HG03354 (cell line): ENCODE data around the gene BEST2.
A peak's percentile ranks its signal among the peaks of the same experiment; 100 is the strongest.
"Not testable (repeated sequence)": the region's sequence is repeated elsewhere in the genome, so short reads cannot be mapped to it uniquely, and the experiment has no call there.

ENCODE experiments used
- ATAC-seq: cut with Tn5 transposase; IDR thresholded peaks from one replicate; pipeline ENCODE4 v1.9.1; 2021; ENCODE audit warnings: mild to moderate bottlenecking; ENCODE audit not compliant: unreplicated experiment, poor library complexity, severe bottlenecking

BEST2 gene

GRCh38 chr19:12751635-12752034, at the start of gene BEST2:
BEST2 (plus strand) TSS chr19:12751791; CDS start chr19:12752593, 802 bp downstream.
- ATAC-seq, result no peak

GRCh38 chr19:12703046-12703445, 48.5 kb upstream of the BEST2 start:
- no peak for ATAC-seq

DNA sequence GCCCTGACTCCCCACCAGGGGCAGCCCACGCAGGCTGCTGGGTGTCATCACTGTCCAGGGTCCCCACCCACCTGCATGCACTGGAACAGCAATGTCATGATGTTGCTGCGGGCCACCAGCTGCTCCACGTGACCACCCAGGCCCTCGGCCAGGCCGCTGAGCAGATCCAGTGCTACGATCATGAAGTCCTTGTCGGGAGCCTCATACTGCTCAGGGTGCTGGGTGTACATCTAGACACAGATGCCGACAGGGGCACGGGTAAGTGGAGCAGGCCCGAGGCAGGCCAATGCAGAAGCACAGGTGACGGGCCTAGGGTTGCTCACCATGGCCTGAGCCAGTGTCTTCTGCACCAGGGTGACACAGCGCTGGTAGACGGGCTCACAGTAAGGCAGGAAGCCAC, 46.4 kb upstream of the BEST2 start:
- ATAC-seq, result no peak

DNA sequence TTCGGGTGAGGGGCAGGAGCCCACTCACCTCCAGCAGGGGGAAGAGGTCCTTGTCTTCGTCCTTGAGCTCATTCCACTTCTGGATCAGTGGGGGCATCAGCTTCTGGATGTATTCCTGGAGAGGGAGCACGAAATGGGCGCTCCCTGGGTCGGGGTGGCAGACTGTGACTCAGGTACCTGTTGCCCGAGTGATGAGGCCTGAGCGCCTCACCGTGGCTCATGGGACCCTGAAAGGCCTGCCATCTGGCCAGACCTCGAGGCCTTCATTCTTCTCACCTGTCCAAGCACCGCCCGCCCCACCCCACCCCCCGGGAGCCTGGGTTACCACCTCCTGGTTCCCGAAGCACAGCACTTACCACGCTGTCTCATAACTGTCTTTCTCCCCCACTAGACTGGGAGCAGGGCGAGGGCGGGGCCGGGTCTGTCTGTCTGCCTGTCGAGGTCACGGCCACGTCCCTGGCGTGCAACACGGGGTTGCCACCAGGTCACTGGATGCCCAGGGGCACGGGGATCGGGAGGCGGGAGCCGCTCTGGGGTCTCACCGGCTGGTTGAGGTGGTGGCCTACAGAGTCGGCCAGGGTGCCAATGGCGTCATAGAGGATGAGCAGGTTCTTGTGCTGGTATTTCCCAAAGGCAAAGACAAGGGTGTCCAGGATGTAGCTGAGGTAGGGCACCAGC, 45.8 kb upstream of the BEST2 start:
- no peak for ATAC-seq

- no peak for ATAC-seq
These were observed 45.3 kb upstream of the BEST2 start for GRCh38 chr19:12706332-12706718.

DNA sequence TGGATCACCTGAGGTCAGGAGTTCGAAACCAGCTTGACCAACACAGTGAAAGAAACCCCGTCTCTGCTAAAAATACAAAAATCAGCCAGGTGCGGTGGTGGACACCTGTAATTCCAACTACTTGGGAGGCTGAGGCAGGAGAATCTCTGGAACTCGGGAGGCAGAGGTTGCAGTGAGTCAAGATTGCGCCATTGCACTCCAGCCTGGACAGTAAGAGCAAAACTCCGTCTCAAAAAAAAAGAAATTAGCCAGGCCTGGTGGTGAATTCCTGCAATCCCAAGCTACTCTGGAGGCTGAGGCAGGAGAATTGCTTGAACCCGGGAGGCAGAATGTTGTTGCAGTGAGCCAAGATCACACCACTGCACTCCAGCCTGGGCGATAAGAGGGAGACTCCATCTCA, 43.0 kb upstream of the BEST2 start:
- no peak for ATAC-seq

DNA sequence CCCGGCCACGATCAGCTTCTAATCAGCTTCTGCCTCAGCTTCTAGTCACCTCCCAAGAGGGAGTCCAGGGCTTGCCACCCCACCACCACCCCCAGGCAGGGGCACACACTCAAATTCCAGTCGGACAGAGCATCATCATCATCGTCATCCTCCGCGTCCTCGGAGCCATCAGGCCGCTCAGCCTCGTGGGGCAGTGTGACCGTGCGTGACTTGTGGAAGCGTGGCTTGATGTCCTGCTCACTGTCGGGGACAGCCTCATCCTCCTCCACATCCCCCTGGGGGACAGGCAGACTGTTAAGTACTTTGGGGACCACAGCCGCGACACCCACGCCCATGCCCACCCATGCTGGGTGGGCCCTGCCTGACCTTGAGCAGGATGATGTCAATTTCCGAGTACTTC, 40.4 kb upstream of the BEST2 start:
- no peak for ATAC-seq

- not testable (repeated sequence) for ATAC-seq
These were observed 39.5 kb upstream of the BEST2 start for GRCh38 chr19:12712077-12712476.

DNA sequence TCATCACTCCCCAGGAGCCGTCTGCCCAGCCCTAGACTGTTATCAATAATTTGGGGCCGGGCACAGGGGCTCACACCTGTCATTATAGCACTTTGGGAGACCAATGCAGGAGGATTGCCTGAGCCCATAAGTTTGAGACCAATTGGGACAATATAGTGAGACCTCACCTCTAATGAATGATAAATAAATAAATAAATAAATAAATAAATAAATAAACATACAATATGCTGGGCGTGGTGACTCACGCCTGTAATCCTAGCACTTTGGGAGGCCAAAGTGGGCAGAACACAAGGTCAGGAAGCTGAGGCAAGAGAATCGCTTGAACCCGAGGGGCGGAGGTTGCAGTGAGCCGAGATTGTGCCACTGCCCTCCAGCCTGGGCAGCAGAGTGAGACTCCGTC, 38.3 kb upstream of the BEST2 start:
- ATAC-seq, result not testable (repeated sequence)

- no peak for ATAC-seq
These were observed 36.5 kb upstream of the BEST2 start for GRCh38 chr19:12715102-12715501.

DNA sequence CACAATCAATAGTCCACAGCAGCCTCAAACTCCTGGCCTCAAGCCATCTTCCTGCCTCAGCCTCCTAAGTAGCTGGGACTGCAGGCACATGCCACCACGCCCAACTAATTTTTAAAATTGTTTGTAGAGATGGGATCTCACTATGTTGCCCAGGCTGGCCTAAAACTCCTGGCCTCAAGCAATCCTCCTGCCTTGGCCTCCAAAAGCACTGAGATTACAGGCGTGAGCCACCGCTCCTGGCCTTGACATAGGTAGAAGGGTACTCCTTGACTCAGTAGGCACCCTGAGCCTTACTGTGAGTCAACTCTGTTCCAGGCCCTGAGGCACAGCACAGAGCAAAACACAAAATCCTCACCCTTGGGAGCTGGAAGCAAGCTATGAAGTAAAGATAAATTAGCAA, 35.7 kb upstream of the BEST2 start:
- ATAC-seq, result no peak

GRCh38 chr19:12720296-12720695, 31.3 kb upstream of the BEST2 start:
- no peak for ATAC-seq

- no peak for ATAC-seq
These were observed 30.5 kb upstream of the BEST2 start for GRCh38 chr19:12720851-12721655.

DNA sequence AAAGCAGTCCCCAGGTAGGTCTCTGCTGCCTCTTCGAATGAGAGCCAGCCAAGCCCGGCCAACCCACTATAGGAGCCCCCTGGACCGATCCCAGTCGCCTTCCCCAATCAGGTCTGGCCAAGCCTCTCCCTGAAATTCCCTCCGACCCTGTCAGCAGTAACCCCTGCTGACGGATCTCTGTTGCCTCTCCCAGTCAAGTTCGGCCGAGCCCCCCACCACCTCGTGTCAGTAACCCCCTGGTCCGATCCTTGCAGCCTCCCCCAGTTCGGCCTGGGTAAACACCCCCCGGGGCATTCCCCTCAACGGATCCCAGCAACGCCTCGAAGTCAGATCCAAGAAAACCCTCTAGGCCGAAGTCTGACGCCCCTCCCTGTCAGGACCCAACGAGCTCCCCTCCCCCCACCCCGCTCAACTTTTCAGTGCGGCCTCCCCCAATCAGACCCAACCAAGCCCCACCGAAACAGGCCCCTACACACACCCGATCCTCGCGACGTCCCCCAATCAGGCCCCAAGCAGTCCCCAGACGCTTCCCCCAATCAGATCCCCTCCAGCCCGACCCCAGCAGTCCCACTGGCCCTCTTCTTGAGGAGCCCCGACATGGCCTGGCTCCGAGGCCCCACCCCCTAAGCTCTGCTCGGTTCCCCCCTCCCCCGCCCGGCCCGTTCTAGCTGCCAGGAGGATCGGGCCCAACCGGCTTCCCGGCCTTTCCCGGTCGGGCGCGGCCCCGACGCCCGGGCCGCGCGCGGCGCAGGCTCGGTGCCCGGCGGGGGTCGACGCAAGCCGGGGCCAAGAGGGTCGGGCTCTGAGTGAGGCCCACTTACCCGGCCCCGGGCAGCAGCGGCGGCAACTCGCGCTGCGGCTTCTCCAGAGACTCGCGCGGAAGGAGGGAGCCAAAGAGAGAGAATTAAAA, 29.7 kb upstream of the BEST2 start:
- peak; percentile 39 for ATAC-seq

DNA sequence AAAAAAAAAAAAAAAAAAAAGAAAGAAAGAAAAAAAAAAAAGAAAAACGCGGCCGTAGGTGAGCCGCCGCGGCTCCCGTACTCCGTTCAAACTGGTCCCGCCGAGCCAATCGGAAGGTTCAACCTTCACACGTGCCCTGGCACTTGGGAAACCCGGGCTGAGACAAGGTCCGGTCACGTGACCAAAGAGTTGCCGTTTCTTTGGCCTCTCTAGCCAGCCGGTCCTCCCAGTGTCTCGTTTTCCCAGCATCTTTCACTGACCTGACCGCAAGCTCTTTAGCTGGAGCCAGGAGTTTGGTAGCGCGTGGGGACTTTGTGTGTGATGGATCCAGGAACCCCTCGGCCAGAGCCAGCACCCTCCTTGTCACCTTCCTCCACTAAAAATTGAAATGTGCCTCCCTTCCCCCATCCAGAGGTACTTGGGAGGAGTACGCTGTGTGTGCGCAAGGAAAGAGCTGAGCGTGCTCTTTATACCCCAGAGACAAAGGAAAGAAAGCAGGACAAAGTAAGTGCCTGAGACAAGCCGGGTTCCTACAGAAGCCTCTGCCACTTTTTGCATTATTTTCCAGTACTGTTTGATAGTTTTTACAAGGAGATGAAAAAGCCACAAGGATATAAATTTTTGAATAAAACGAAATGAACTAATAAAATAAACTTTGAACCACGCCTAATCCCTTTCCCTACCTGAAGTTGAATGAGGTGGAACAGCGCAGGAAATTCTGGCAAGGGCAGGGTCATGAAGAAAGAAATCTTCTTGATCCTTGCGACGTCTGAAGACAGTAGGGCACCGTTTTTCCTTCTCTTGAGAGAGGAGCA, 28.8 kb upstream of the BEST2 start:
- peak; percentile 79 for ATAC-seq

DNA sequence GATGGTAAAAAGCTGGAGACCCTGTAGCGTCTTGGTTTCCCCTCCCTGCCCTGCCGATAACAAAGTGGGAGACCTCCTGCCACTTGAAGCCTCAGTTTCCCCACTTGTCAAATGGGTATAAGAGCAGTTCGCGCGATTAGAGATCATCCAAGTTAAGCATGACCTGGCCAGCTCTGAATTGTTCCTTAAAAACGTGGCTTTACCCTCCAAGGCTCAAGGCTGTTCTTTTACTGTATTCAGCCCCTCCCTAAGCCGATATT, 28.3 kb upstream of the BEST2 start:
- no peak for ATAC-seq

DNA sequence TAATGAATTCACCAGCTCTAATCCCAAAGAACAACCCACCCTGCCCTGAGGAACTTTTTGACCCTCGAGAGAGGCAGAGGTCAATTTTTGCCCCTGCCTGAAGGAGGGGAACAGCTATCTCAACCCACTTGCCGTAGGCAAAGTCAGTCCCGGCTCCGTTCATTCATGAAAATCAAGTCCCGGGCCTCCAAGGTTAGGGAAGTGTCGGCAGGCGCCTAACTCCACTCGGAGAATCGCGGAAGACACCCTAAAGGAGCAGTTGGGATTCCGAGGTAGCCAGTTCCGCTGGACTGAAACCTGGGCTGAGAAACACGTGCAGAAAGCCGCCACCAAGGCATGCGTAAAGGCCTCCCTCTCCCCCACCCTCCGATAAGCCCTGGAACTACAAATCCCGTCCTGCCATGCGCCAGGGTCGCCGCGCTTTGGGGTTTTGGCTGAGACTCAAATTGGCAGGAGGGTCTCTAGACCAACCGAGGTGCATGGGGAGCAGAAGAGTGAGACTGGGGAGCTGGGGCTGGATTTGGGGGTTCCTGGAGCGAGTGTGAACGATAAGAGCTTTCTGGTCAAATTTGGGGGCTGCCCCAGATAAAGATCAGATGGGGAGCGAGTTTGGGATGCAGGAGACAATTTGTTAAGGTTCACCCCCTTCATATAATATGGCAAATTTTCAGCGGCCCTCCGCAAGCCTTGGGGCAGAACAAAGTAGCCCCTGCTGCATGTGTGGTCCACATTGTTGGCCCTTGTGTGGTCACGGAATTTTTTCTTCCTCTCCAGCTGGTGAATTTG, 27.8 kb upstream of the BEST2 start, which contains the start of gene TNPO2:
Gene TNPO2, minus strand, starts transcription at position 292 of the 786 bp plus-strand sequence. CDS start 2,955 bp downstream, outside the sequence.
- ATAC-seq, result no peak

DNA sequence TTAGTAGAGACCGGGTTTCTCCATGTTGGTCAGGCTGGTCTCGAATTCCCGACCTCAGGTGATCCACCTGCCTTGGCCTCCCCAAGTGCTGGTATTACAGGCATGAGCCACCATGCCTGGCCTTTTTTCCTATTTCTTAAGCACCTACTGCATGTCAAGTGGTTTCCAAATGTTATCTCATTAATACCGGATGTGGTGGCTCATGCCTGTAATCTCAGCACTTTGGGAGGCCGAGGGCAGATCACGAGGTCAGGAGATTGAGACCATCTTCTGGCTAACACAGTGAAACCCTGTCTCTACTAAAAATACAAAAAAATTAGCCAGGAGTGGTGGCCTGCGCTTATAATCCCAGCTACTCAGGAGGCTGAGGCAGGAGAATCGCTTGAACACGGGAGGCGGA, 26.0 kb upstream of the BEST2 start:
- not testable (repeated sequence) for ATAC-seq

GRCh38 chr19:12726988-12727316, 24.6 kb upstream of the BEST2 start:
- ATAC-seq, result no peak
